ENCODE data around the gene MYL5.
A peak's percentile ranks its signal among the peaks of the same experiment; 100 is the strongest.
"Not testable (repeated sequence)": the region's sequence is repeated elsewhere in the genome, so short reads cannot be mapped to it uniquely, and the experiment has no call there.

Gene MYL5

GRCh38 chr4:687048-687970 lies 13.0 kb downstream of the MYL5 start:
- no peak for DNase-seq

GRCh38 chr4:687971-688853 lies 13.9 kb downstream of the MYL5 start:
- DNase-seq: no peak

- peak; percentile 55 for DNase-seq
Measured at GRCh38 chr4:688854-689681, 14.7 kb downstream of the MYL5 start, which contains the start of gene SLC49A3. TSS of gene SLC49A3 (minus strand) at chr4:689151. CDS start at chr4:689127, 24 bp downstream.

- no peak for DNase-seq
Measured at GRCh38 chr4:689723-690122, 15.4 kb downstream of the MYL5 start.

- DNase-seq: peak; percentile 14
Measured at GRCh38 chr4:692771-693554, 18.6 kb downstream of the MYL5 start.

- DNase-seq: not testable (repeated sequence)
Measured at GRCh38 chr4:694341-694940, 20.1 kb downstream of the MYL5 start.

- DNase-seq: no peak
Measured at GRCh38 chr4:699816-700580, 25.7 kb downstream of the MYL5 start.

- DNase-seq: no peak
Measured at GRCh38 chr4:700587-701264, 26.4 kb downstream of the MYL5 start.

GRCh38 chr4:702618-703048 lies 28.3 kb downstream of the MYL5 start:
- DNase-seq: peak; percentile 35

GRCh38 chr4:703336-704197 lies 29.2 kb downstream of the MYL5 start:
- DNase-seq: no peak

- DNase-seq: no peak
Measured at GRCh38 chr4:704198-704891, 30.0 kb downstream of the MYL5 start.

- DNase-seq: no peak
Measured at GRCh38 chr4:704971-705277, 30.6 kb downstream of the MYL5 start.

GRCh38 chr4:705278-706082 lies 31.1 kb downstream of the MYL5 start, which contains the start of gene PCGF3:
TSS of gene PCGF3 (plus strand) at chr4:705832. CDS start at chr4:733681, 27,849 bp downstream.
- peak; percentile 98 for DNase-seq

- DNase-seq: not testable (repeated sequence)
Measured at GRCh38 chr4:706083-706633, 31.8 kb downstream of the MYL5 start.

- no peak for DNase-seq
Measured at GRCh38 chr4:706834-707598, 32.7 kb downstream of the MYL5 start.

GRCh38 chr4:707929-708630 lies 33.7 kb downstream of the MYL5 start:
- no peak for DNase-seq

Measured in hematopoietic multipotent progenitor cell treated with erythropoietin and hydrocortisone succinate and interleukin-3 and kit ligand, for 4 days (in vitro differentiated cells).